ENCODE measurements around the gene DHRS7C.

DHRS7C gene

GRCh38 chr17:9790889-9791876, at the start of gene DHRS7C:
DHRS7C (minus strand) TSS chr17:9791592; CDS start chr17:9791284, 308 bp downstream.
- DNase-seq (ENCODE audit: low read depth in 2 of 2) = no peak

- DNase-seq (ENCODE audit: low read depth in 2 of 2) = no peak
These were observed 48.0 kb upstream of the DHRS7C start for GRCh38 chr17:9839433-9839832.

GRCh38 chr17:9837551-9838471, 46.4 kb upstream of the DHRS7C start:
- DNase-seq (ENCODE audit: low read depth in 2 of 2) = peak; percentile 75 to 76

- no peak for DNase-seq (ENCODE audit: low read depth in 2 of 2)
These were observed 42.5 kb upstream of the DHRS7C start for GRCh38 chr17:9833922-9834321.

- no peak for DNase-seq (ENCODE audit: low read depth in 2 of 2)
These were observed 39.3 kb upstream of the DHRS7C start for GRCh38 chr17:9830711-9831110.

- no peak for DNase-seq (ENCODE audit: low read depth in 2 of 2)
These were observed 38.0 kb upstream of the DHRS7C start for GRCh38 chr17:9829343-9829742.

- no peak for DNase-seq (ENCODE audit: low read depth in 2 of 2)
These were observed 37.2 kb upstream of the DHRS7C start for GRCh38 chr17:9828296-9829295.

- DNase-seq (ENCODE audit: low read depth in 2 of 2) = no peak
These were observed 34.3 kb upstream of the DHRS7C start, which contains the start of gene GLP2R for GRCh38 chr17:9825641-9826150. GLP2R (plus strand) TSS chr17:9825924; CDS start chr17:9826064, 140 bp downstream.

GRCh38 chr17:9824797-9825338, 33.5 kb upstream of the DHRS7C start:
- DNase-seq (ENCODE audit: low read depth in 2 of 2) = no peak

- DNase-seq (ENCODE audit: low read depth in 2 of 2) = no peak
These were observed 32.7 kb upstream of the DHRS7C start for GRCh38 chr17:9824094-9824493.

GRCh38 chr17:9821921-9822320, 30.5 kb upstream of the DHRS7C start, which contains the start of gene GSG1L2:
GSG1L2 (minus strand) TSS chr17:9822079; CDS start chr17:9822071, 8 bp downstream.
- DNase-seq (ENCODE audit: low read depth in 2 of 2) = no peak

GRCh38 chr17:9820448-9820847, 29.1 kb upstream of the DHRS7C start:
- no peak for DNase-seq (ENCODE audit: low read depth in 2 of 2)

GRCh38 chr17:9818760-9819159, 27.4 kb upstream of the DHRS7C start:
- DNase-seq (ENCODE audit: low read depth in 2 of 2) = no peak

- DNase-seq (ENCODE audit: low read depth in 2 of 2) = no peak
These were observed 25.7 kb upstream of the DHRS7C start for GRCh38 chr17:9817086-9817485.

GRCh38 chr17:9816472-9816871, 25.1 kb upstream of the DHRS7C start:
- DNase-seq (ENCODE audit: low read depth in 2 of 2) = no peak

- no peak for DNase-seq (ENCODE audit: low read depth in 2 of 2)
These were observed 23.0 kb upstream of the DHRS7C start for GRCh38 chr17:9814337-9814945.

- no peak for DNase-seq (ENCODE audit: low read depth in 2 of 2)
These were observed 21.8 kb upstream of the DHRS7C start for GRCh38 chr17:9813166-9813565.

- no peak for DNase-seq (ENCODE audit: low read depth in 2 of 2)
These were observed 20.1 kb upstream of the DHRS7C start for GRCh38 chr17:9811537-9811936.

GRCh38 chr17:9811086-9811485, 19.7 kb upstream of the DHRS7C start:
- no peak for DNase-seq (ENCODE audit: low read depth in 2 of 2)

All from fibroblast of skin of left biceps (primary cell).